ENCODE measurements around the gene KDM4B. TPM values are rescaled to one million over a fixed set of nuclear protein-coding genes. Genes with fewer than 3 reads are reported as not detected.

KDM4B gene
- total RNA-seq, 2 experiments from 2014 or later, result 46.3 to 46.6 TPM

DNA sequence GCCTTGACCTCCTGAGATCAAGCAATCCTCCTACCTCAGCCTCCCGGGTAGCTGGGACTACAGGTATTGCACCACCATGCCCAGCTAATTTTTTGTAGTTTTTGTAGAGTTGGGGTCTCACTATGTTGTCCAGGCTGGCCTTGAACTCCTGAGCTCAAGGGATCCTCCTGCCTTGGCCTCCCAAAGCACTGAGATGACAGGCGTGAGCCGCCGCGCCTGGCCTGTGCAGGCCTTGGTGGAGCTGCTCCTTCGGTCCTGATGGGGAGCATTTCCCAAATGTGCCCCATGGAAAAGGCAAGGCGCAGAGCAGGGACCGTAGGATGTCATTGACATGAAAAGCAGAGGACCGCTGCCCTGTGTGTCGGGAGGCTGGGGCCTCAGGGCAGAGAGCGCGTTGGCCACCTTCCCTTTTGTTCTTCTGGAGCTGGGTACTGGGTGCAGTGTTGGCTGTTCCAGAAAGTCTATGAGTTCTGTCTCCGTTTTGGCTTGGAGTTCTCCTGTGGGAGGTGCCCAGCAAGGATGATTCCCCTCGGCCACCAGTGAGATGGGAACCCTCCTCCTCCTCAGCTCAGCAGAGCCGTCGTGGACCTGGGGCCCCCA is 128.5 kb downstream of the KDM4B start:
- CTCF ChIA-PET, result interaction anchor here (0.7 kb wide), 1 partner anchor 48 kb away, joined by 3 read pairs; no protein-coding TSS in a partner anchor
- no peak for ATAC-seq
- no peak overlapping the region for H3K4me3 Mint-ChIP-seq

DNA sequence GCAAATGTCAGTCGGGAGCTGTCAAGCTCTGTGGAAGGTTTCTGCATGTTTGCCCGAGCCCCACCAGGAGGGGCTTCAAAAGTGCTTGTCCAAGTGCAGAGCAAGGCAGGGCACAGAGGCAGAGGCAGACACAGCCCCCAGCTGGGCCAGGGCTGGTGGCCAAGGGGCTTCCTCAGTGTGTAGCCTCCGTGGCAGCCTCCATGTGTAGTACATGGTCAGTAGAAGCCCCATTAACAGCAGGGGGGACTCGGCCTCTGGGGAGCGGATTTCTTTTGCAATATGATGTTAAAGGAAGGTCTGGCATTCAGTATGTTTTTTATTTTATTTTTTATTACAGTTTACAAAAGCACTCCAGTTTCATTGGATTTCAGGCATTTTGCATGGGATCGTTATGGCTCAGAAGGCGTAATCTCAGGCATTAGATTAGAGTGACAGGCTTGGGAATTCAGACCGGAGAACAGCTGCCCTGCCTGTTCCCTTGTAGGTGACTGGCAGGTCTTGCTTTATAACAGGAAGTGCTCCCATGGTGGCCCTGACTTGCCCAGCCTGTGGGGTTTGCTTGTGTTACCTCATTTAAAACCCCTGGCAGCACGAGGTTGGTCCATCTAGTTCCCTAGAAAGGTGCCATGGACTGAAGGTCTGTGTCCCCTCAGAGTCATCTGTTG is 129.2 kb downstream of the KDM4B start:
- no peak for DNase-seq
- Mint-ChIP-seq H3K27me3 (no peaks in the 10 kb centered on the region), H3K27ac (no peak overlapping the region), H3K4me1 (ENCODE audit: low read depth) (no peaks in the 10 kb centered on the region), H3K4me3 (no peak overlapping the region), H3K36me3 (ENCODE audit: low read depth) (peaks cover 43% of the 10 kb centered on the region), H3K9me3 (peaks cover 24% of the 10 kb centered on the region)
- ChIA-PET CTCF (interaction anchor here (0.7 to 1.4 kb wide), 2 partner anchors 49 to 225 kb away, joined by 3 read pairs; no protein-coding TSS in a partner anchor), POLR2A (no interaction called here)
- no peak for ATAC-seq
- intact Hi-C loops (cut with micrococcal nuclease), result no loop called here
- TF ChIP-seq CTCF (IDR thresholded peaks at IDR 0.05), result no peak

More for the DNA sequence above, 128.5 kb downstream of the KDM4B start:
- H3K27ac Mint-ChIP-seq, result no peak overlapping the region
- H3K36me3 Mint-ChIP-seq (ENCODE audit: low read depth), result peaks cover 43% of the 10 kb centered on the region
- no peak for TF ChIP-seq CTCF (IDR thresholded peaks at IDR 0.05)
- H3K9me3 Mint-ChIP-seq, result peaks cover 24% of the 10 kb centered on the region
- DNase-seq, result no peak
- H3K27me3 Mint-ChIP-seq, result no peaks in the 10 kb centered on the region
- intact Hi-C loops (cut with micrococcal nuclease), result no loop called here
- POLR2A ChIA-PET, result interaction anchor here (0.7 kb wide), 1 partner anchor 44 kb away, joined by 3 read pairs; no protein-coding TSS in a partner anchor
- no peaks in the 10 kb centered on the region for H3K4me1 Mint-ChIP-seq (ENCODE audit: low read depth)

GRCh38 chr19:5098646-5099045 is 129.7 kb downstream of the KDM4B start:
- H3K4me1 Mint-ChIP-seq (ENCODE audit: low read depth), result no peaks in the 10 kb centered on the region
- intact Hi-C loops (cut with micrococcal nuclease), result no loop called here
- TF ChIP-seq CTCF (IDR thresholded peaks at IDR 0.05), result no peak
- no peak overlapping the region for H3K4me3 Mint-ChIP-seq
- no peak for ATAC-seq
- H3K9me3 Mint-ChIP-seq, result peaks cover 24% of the 10 kb centered on the region
- ChIA-PET CTCF (interaction anchor here (1.4 kb wide), 1 partner anchor 225 kb away, joined by 3 read pairs; no protein-coding TSS in a partner anchor), POLR2A (no interaction called here)
- DNase-seq, result no peak
- peaks cover 43% of the 10 kb centered on the region for H3K36me3 Mint-ChIP-seq (ENCODE audit: low read depth)
- H3K27me3 Mint-ChIP-seq, result no peaks in the 10 kb centered on the region
- no peak overlapping the region for H3K27ac Mint-ChIP-seq

GRCh38 chr19:5099701-5100221 is 130.8 kb downstream of the KDM4B start:
- CTCF ChIA-PET, result interaction anchor here (1.4 kb wide), 1 partner anchor 226 kb away, joined by 3 read pairs; no protein-coding TSS in a partner anchor
- DNase-seq (no peak), ATAC-seq (no peak)
- H3K4me3 Mint-ChIP-seq, result no peak overlapping the region
- no peak overlapping the region for H3K27ac Mint-ChIP-seq
- intact Hi-C loops (cut with micrococcal nuclease), result no loop called here
- H3K36me3 Mint-ChIP-seq (ENCODE audit: low read depth), result peaks cover 43% of the 10 kb centered on the region
- TF ChIP-seq CTCF (IDR thresholded peaks at IDR 0.05), result no peak
- POLR2A ChIA-PET, result no interaction called here
- H3K9me3 Mint-ChIP-seq, result peaks cover 24% of the 10 kb centered on the region
- no peaks in the 10 kb centered on the region for H3K27me3 Mint-ChIP-seq
- no peaks in the 10 kb centered on the region for H3K4me1 Mint-ChIP-seq (ENCODE audit: low read depth)

DNA sequence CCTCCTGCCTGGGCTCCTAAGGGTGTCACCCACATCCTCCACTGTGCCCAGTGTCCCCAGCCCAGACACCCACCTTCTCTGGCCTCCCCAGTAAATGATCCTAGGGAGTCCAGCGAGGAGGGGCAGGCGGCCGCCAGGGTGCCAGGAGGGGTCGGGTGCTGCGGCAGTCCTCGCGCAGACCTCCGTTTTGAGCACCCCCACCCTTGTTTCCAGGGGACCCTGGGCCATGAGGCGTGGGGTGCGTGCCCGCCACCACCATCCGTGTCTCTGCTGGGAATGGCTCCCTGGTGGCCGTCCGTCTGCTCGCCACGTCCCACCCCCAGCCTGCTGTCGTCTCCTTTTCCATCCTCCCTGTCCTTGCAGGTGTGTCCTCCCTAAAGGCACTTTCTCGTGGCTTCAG is 133.0 kb downstream of the KDM4B start:
- Mint-ChIP-seq H3K27me3 (no peaks in the 10 kb centered on the region), H3K36me3 (ENCODE audit: low read depth) (peaks cover 38% of the 10 kb centered on the region), H3K9me3 (peaks cover 22% of the 10 kb centered on the region), H3K27ac (no peak overlapping the region), H3K4me3 (no peak overlapping the region), H3K4me1 (ENCODE audit: low read depth) (no peaks in the 10 kb centered on the region)
- DNase-seq, result no peak
- CTCF ChIA-PET, result no interaction called here
- intact Hi-C loops (cut with micrococcal nuclease), result no loop called here
- POLR2A ChIA-PET, result no interaction called here
- no peak for ATAC-seq
- TF ChIP-seq CTCF (IDR thresholded peaks at IDR 0.05), result no peak
